Gastrocnemius medialis (tissue), 4 donors: Measurements from ENCODE around the gene COL27A1. TPM values are rescaled to one million over a fixed set of nuclear protein-coding genes. Genes with fewer than 3 reads are reported as not detected.

Experiments
- ATAC-seq, 2 donors: fragments of 150-250 bp; one replicate each; pipeline ENCODE4 v1.9.1; 2016
- DNase-seq, 2 donors: peaks; one replicate each; pipeline ENCODE4 v3.0.0-alpha.2; 2019
- H3K27ac ChIP-seq, 4 donors: fragments of 200-600 bp; sonication (generic); 1 replicate in 1 of 4; 2 replicates in 3 of 4; pipeline ENCODE4 v1.5.1; 2016 to 2018; ENCODE audit warnings: mild to moderate bottlenecking in 2 of 4, moderate library complexity in 1 of 4
- H3K27me3 ChIP-seq, 3 donors: fragments of 200-600 bp; sonication (generic) in 2 of 3; 1 replicate in 1 of 3; 2 replicates in 2 of 3; pipeline versions ENCODE4 v1.5.1 to v1.6.0; 2016 to 2019; ENCODE audit warnings: mild to moderate bottlenecking in 1 of 3, moderate library complexity in 1 of 3
- H3K36me3 ChIP-seq, 2 donors: fragments of 200-600 bp; sonication (generic) in 1 of 2; one replicate each; pipeline ENCODE4 v1.5.1; 2017 to 2018
- H3K4me1 ChIP-seq, 2 donors: fragments of 200-600 bp; sonication (generic) in 1 of 2; one replicate each; pipeline ENCODE4 v1.5.1; 2016 to 2017; ENCODE audit warnings: mild to moderate bottlenecking in 2 of 2
- H3K4me3 ChIP-seq, 4 donors: fragments of 200-600 bp; sonication (generic) in 3 of 4; 1 replicate in 1 of 4; 2 replicates in 3 of 4; pipeline ENCODE4 v1.5.1; 2016 to 2019; ENCODE audit warnings: mild to moderate bottlenecking in 2 of 4
- H3K9me3 ChIP-seq, 3 donors: fragments of 200-600 bp; sonication (generic) in 2 of 3; 1 replicate in 1 of 3; 2 replicates in 2 of 3; pipeline ENCODE4 v1.5.1; 2016 to 2019
- CTCF ChIP-seq, 5 experiments: fragments of 450-650 bp in 3 of 5; fragments of 200-600 bp in 2 of 5; sonication (generic) in 2 of 5; IDR thresholded peaks in 4 of 5; conservative IDR thresholded peaks in 1 of 5; 1 replicate in 4 of 5; 2 replicates in 1 of 5; pipeline ENCODE4 v1.5.1; 2016 to 2019; ENCODE audit warnings: antibody characterized with exemption in 5 of 5, mild to moderate bottlenecking in 3 of 5, moderate library complexity in 3 of 5
- POLR2A ChIP-seq, 2 donors: fragments of 450-650 bp; IDR thresholded peaks; one replicate each; pipeline ENCODE4 v1.6.1; 2017; ENCODE audit warnings: antibody characterized with exemption in 2 of 2, mild to moderate bottlenecking in 2 of 2, moderate library complexity in 2 of 2
- in situ Hi-C, 4 donors: fragments of 200-750 bp; cut with MboI; loops; one replicate each; pipeline versions ENCODE4 v1.15.0 to v1.8.0; 2017; ENCODE audit warnings: low sequenced_read_pairs in 4 of 4
- intact Hi-C: fragments of 100-400 bp; cut with DNase I; formaldehyde crosslinking; loops from one replicate; pipeline ENCODE4 v1.15.1; 2023; ENCODE audit warnings: low total_unique reads
- total RNA-seq, 4 donors: library from RNA; depleted of rRNA; stranded (reverse); fragments of >200 nt; gene quantifications; one replicate each; pipeline versions ENCODE4 v1.1.0 to v1.2.3, GENCODE V29; 2016

COL27A1 gene
- total RNA-seq, 4 donors from 2014 or later = 0.42 to 1.4 (median 0.95) TPM

DNA sequence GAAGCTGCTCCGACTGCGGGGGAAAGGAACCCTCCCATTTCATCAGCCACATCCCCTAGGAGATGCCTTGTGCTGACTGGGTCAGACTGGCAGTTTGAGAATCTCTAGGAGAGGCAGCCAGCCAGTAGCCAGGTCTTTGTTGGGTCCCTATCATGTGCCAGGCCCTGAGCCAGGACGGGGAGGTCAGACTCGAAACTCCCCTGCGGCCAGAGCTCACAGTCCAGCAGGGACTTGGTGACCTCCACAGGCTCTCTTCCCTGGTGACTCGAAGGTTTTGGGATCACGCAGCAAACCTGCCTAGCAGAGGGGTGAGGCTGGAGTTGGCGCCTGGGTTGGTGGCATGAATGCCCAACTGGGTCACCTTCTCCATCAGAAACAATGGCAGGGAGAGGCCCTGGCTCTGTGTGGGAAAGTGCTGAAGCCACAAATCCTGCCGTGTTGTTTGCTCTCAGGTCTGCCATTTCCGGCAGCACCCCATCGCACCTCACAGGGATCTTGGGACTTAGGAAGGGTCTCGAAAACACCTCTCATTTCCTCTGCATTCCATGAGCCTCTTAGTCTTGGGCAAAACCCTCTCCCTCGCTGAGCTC lies 153.1 kb downstream of the COL27A1 start:
- TF ChIP-seq CTCF (IDR thresholded peaks at IDR 0.05 in 4 of 5, conservative IDR thresholded peaks at IDR 0.05 in 1 of 5) (no peak), POLR2A (IDR thresholded peaks at IDR 0.05) (no peak)
- Histone ChIP-seq H3K9me3 (no peaks in the 10 kb centered on the region), H3K27me3 (no peaks in the 10 kb centered on the region), H3K4me3 (no peak overlapping the region), H3K36me3 (no peaks in the 10 kb centered on the region), H3K4me1 (no peaks in the 10 kb centered on the region), H3K27ac (no peak overlapping the region)
- intact Hi-C loops = no loop called here
- in situ Hi-C loops = no loop called here
- DNase-seq (no peak), ATAC-seq (no peak)

DNA sequence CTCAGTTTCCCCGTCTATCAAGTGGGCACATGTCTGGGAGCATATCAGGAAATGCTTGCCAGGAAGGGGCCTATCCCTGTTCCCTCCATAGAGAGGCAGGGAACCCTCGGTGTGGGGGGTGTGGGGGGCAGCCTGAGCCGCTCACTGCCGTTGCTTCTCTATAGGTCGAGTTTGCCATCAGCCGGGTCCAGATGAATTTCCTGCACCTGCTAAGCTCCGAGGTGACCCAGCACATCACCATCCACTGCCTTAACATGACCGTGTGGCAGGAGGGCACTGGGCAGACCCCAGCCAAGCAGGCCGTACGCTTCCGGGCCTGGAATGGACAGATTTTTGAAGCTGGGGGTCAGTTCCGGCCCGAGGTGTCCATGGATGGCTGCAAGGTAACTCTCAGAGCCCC lies 153.8 kb downstream of the COL27A1 start:
- Histone ChIP-seq H3K4me1 (no peaks in the 10 kb centered on the region), H3K4me3 (no peak overlapping the region), H3K9me3 (no peaks in the 10 kb centered on the region), H3K27me3 (no peaks in the 10 kb centered on the region), H3K36me3 (no peaks in the 10 kb centered on the region), H3K27ac (no peak overlapping the region)
- ATAC-seq (no peak), DNase-seq (no peak)
- intact Hi-C loops (no loop called here), in situ Hi-C loops (no loop called here)
- TF ChIP-seq CTCF (IDR thresholded peaks at IDR 0.05 in 4 of 5, conservative IDR thresholded peaks at IDR 0.05 in 1 of 5) = no peak
- no peak for TF ChIP-seq POLR2A (IDR thresholded peaks at IDR 0.05)

DNA sequence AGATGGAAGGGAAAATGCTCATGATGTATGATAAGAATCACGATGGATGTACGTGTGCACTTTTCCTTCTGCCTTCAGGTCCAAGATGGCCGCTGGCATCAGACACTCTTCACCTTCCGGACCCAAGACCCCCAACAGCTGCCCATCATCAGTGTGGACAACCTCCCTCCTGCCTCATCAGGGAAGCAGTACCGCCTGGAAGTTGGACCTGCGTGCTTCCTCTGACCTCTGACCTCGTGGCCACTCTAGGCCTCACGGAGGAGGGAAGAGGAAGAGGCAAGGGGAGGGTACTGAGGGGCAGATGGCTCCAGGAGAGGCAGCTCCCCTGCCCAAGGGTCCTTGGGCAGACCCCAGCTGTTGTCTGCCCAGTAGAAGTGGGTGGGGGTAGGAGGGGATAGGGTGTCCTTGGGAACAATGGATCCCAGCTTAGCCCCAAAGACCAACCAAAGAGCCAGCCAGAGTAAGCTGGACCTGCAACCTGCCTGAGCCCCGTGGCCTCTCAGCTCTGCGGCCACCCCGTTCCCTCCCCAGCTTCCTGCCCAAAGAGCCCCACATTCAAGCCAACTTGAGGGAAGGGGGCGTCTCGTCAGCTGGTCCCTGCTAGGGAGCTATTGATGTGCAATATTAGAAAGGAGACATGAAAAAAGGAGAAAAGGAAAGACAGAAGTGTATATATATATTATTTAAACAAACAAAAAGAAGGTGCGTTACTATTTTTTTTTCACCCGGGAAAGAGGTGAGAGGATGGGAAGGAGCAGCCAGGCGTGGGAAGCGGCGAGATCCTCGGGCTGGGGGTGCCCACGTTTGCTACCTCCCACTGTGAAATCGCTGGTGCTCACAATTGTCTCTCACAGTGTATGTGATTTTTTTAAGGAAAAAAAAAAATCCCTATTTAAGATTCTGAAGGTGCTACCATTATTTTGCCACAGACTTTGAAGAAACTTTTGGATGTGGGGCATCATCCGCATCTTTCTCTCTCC lies 155.4 kb downstream of the COL27A1 start:
- Histone ChIP-seq H3K27ac (no peak overlapping the region), H3K4me3 (no peak overlapping the region), H3K4me1 (no peaks in the 10 kb centered on the region), H3K27me3 (no peaks in the 10 kb centered on the region), H3K9me3 (no peaks in the 10 kb centered on the region), H3K36me3 (no peaks in the 10 kb centered on the region)
- DNase-seq (no peak), ATAC-seq (no peak)
- TF ChIP-seq POLR2A (IDR thresholded peaks at IDR 0.05) (no peak), CTCF (IDR thresholded peaks at IDR 0.05 in 4 of 5, conservative IDR thresholded peaks at IDR 0.05 in 1 of 5) (no peak)
- in situ Hi-C loops (no loop called here), intact Hi-C loops (no loop called here)

DNA sequence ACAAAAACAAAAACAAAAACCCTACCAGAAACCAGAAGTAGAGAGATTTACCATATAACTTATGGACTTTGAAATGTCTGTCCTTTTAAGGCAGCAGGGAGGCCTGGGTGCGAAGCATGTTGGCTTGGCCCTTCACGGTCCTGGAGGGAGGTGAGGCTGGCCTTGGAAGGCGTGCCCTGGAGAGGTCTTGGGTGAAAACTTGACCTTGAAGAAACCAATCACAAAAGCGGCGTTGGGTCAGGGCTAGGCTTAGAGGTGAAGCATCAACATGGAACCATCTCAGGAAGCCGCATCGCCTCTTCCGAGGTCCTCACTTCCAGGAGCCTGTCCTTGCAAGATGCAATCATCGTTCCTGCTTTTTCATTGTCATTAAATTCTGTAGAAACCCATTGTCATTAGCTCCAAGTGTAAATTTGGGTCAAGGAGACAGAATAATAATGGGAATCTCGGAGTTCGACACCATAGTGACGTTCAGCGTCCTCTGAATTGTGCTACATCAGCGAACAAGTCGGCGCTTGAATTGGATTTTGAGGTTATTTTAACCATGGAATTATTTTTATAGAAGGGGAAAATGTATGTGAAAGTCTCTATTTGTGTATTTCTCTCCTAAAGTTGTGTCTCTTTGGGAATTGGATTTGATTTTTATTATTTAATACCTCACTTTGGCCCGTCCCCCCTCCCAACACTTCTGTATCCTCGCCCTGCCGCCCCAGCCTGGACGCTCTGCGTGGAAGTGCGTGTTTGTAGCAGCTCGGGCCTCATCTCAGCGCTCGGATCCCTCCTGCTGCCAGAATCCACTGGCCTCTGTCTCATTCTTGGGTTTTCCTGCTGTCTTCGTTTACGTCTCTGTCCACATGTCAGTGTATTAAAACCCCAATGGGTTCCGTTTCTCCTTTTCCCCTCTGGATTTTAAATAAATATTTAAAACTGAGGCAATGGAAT lies 156.5 kb downstream of the COL27A1 start:
- Histone ChIP-seq H3K9me3 (no peaks in the 10 kb centered on the region), H3K27ac (no peak overlapping the region), H3K4me3 (no peak overlapping the region), H3K4me1 (no peaks in the 10 kb centered on the region), H3K27me3 (no peaks in the 10 kb centered on the region), H3K36me3 (no peaks in the 10 kb centered on the region)
- no peak for ATAC-seq
- in situ Hi-C loops (no loop called here), intact Hi-C loops (no loop called here)
- no peak for TF ChIP-seq CTCF (IDR thresholded peaks at IDR 0.05 in 4 of 5, conservative IDR thresholded peaks at IDR 0.05 in 1 of 5)
- TF ChIP-seq POLR2A (IDR thresholded peaks at IDR 0.05) = no peak
- no peak for DNase-seq
